Measurements from ENCODE around the gene SRPK1. TPM values are rescaled to one million over a fixed set of nuclear protein-coding genes. Genes with fewer than 3 reads are reported as not detected.

SRPK1 gene
- total and polyA plus RNA-seq, 2 of the 13 experiments (the other 11 are each of a cell fraction or from before 2014, with no cell fraction given), result 56.4 to 142 TPM

GRCh38 chr6:35962779-35963560 is 42.1 kb upstream of the SRPK1 start (continued):
- 0 out of 2 replicates have a peak, but pooled peaks have one; percentile 33 for TF ChIP-seq ZBTB20 (CRISPR knock-in tag; IDR thresholded peaks at IDR 0.05; ENCODE audit: borderline replicate concordance, low read depth)
- no peak for TF ChIP-seq REXO4 (CRISPR knock-in tag; IDR thresholded peaks at IDR 0.05; ENCODE audit: borderline replicate concordance)
- no peak for TF ChIP-seq IKZF4 (CRISPR knock-in tag; IDR thresholded peaks at IDR 0.05; ENCODE audit: borderline replicate concordance, low read depth, not compliant biosample characterization)
- TF ChIP-seq FOSL2 (CRISPR knock-in tag; IDR thresholded peaks at IDR 0.05), result 0 out of 2 replicates have a peak, but pooled peaks have one; percentile 9
- peak; percentile 70 for TF ChIP-seq ZNF7 (CRISPR knock-in tag; IDR thresholded peaks at IDR 0.05)
- peak; percentile 34; the same call in 1 of the 2 replicates for TF ChIP-seq ZHX2 (IDR thresholded peaks at IDR 0.05; ENCODE audit: low read depth)
- TF ChIP-seq ZHX2 (CRISPR knock-in tag; IDR thresholded peaks at IDR 0.05; ENCODE audit: borderline replicate concordance), result no peak
- peak; percentile 51; the same call in 1 of the 2 replicates for TF ChIP-seq ZBTB37 (CRISPR knock-in tag; IDR thresholded peaks at IDR 0.05)
- TF ChIP-seq SOX13 (IDR thresholded peaks at IDR 0.05), result no peak
- peak in 1 of 2 experiments; percentile 55; a peak in 2 of 4 replicates for TF ChIP-seq SOX13 (CRISPR knock-in tag; conservative IDR thresholded peaks at IDR 0.05 in 1 of 2, IDR thresholded peaks at IDR 0.05 in 1 of 2)
- peak; percentile 84; the same call in 1 of the 2 replicates for TF ChIP-seq ZNF788 (CRISPR knock-in tag; IDR thresholded peaks at IDR 0.05; ENCODE audit: borderline replicate concordance)
- TF ChIP-seq MIXL1 (CRISPR knock-in tag; IDR thresholded peaks at IDR 0.05), result 0 out of 2 replicates have a peak, but pooled peaks have one; percentile 8
- peak; percentile 69; the same call in 1 of the 2 replicates for TF ChIP-seq RXRA (CRISPR knock-in tag; IDR thresholded peaks at IDR 0.05)
- 0 out of 2 replicates have a peak, but pooled peaks have one; percentile 66 for TF ChIP-seq CENPBD1 (CRISPR knock-in tag; IDR thresholded peaks at IDR 0.05; ENCODE audit: borderline replicate concordance, low read depth)
- peak; percentile 28; the same call in 1 of the 2 replicates for TF ChIP-seq ZMYM3 (CRISPR knock-in tag; IDR thresholded peaks at IDR 0.05)
- TF ChIP-seq NCOA2 (CRISPR knock-in tag; IDR thresholded peaks at IDR 0.05), result peak; percentile 37; the same call in 1 of the 2 replicates
- 0 out of 2 replicates have a peak, but pooled peaks have one; percentile 37 for TF ChIP-seq FOXP4 (CRISPR knock-in tag; IDR thresholded peaks at IDR 0.05)
- TF ChIP-seq ZNF430 (CRISPR knock-in tag; IDR thresholded peaks at IDR 0.05), result 0 out of 2 replicates have a peak, but pooled peaks have one; percentile 36

Measured in HepG2 (cell line).